ENCODE results near the gene MANEAL. TPM values are rescaled to one million over a fixed set of nuclear protein-coding genes. Genes with fewer than 3 reads are reported as not detected.

MANEAL gene
- total and polyA plus RNA-seq, 2 of the 13 experiments (the other 11 are each of a cell fraction or from before 2014, with no cell fraction given), result 20.8 to 26.4 TPM

DNA sequence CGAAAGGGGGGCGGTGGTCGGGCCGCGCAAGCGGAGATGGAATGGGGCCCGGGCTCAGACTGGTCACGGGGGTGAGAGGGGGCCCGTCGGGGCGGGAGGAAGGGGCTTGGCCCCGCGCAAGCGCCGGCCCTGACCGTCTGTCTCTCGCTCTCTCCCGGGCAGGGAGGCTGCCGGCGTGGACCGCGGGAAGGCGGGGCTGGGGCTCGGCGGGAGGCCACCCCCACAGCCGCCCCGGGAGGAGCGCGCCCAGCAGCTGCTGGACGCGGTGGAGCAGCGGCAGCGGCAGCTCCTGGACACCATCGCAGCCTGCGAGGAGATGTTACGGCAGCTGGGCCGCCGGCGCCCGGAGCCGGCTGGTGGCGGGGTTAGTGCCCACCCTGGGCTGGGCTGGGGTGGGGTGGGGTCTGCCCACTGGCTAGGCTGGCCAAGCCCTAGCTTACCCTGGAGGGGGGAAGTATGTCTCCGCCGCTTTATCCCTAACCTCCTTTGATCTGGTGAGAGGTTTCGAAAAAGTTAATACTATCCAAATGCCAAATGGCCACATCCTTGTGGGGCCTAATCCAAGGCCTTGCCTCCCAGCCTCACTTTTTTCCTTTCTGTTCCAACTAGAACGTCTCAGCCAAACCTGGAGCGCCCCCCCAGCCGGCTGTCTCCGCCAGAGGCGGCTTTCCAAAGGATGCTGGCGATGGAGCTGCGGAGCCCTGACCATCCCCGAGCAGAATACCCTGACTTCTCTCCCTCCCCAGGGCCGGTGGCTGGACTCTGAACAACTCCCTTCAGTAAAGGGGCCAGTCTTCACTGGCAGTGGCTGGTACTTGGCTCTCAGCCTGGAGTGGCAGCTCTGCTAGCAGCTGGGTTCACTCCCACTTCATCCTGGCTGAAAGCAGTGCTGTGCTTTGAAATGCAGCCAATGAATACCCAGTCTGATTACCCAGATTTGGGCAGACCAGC lies 15.0 kb downstream of the MANEAL start (continued):
- TF ChIP-seq HDAC1 (CRISPR knock-in tag; IDR thresholded peaks at IDR 0.05), result peak; percentile 19; the same call in 1 of the 2 replicates
- TF ChIP-seq DR1 (CRISPR knock-in tag; IDR thresholded peaks at IDR 0.05), result no peak
- TF ChIP-seq ZNF775 (CRISPR knock-in tag; IDR thresholded peaks at IDR 0.05; ENCODE audit: borderline replicate concordance), result no peak
- no peak for TF ChIP-seq HDAC6 (IDR thresholded peaks at IDR 0.05; ENCODE audit: low read depth, low read length)
- TF ChIP-seq ZNF644 (CRISPR knock-in tag; IDR thresholded peaks at IDR 0.05; ENCODE audit: low read depth), result no peak
- TF ChIP-seq ELF4 (CRISPR knock-in tag; IDR thresholded peaks at IDR 0.05; ENCODE audit: borderline replicate concordance), result no peak
- TF ChIP-seq RXRB (CRISPR knock-in tag; IDR thresholded peaks at IDR 0.05; ENCODE audit: borderline replicate concordance), result no peak
- no peak for TF ChIP-seq ZNF367 (CRISPR knock-in tag; IDR thresholded peaks at IDR 0.05; ENCODE audit: borderline replicate concordance)
- no peak for TF ChIP-seq NFKB2 (CRISPR knock-in tag; IDR thresholded peaks at IDR 0.05; ENCODE audit: borderline replicate concordance)
- TF ChIP-seq, protein P1, sequence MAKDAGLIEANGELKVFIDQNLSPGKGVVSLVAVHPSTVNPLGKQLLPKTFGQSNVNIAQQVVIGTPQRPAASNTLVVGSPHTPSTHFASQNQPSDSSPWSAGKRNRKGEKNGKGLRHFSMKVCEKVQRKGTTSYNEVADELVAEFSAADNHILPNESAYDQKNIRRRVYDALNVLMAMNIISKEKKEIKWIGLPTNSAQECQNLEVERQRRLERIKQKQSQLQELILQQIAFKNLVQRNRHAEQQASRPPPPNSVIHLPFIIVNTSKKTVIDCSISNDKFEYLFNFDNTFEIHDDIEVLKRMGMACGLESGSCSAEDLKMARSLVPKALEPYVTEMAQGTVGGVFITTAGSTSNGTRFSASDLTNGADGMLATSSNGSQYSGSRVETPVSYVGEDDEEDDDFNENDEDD (CRISPR knock-in tag; IDR thresholded peaks at IDR 0.05; ENCODE audit: borderline replicate concordance), result 0 out of 2 replicates have a peak, but pooled peaks have one; percentile 13
- TF ChIP-seq ZMAT3 (CRISPR knock-in tag; conservative IDR thresholded peaks at IDR 0.05), result 0 out of 2 replicates have a peak, but pooled peaks have one; percentile 23
- peak; percentile 87; the same call in 1 of the 2 replicates for TF ChIP-seq ZNF713 (CRISPR knock-in tag; IDR thresholded peaks at IDR 0.05)
- no peak for TF ChIP-seq PAF1 (CRISPR knock-in tag; IDR thresholded peaks at IDR 0.05)
- TF ChIP-seq ZNF776 (CRISPR knock-in tag; IDR thresholded peaks at IDR 0.05), result no peak
- no peak for TF ChIP-seq NR2F1 (CRISPR knock-in tag; IDR thresholded peaks at IDR 0.05)
- 0 out of 2 replicates have a peak, but pooled peaks have one; percentile 16 for TF ChIP-seq DNMT1 (CRISPR knock-in tag; IDR thresholded peaks at IDR 0.05)
- TF ChIP-seq, protein P2, sequence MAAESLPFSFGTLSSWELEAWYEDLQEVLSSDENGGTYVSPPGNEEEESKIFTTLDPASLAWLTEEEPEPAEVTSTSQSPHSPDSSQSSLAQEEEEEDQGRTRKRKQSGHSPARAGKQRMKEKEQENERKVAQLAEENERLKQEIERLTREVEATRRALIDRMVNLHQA (CRISPR knock-in tag; IDR thresholded peaks at IDR 0.05), result no peak
- TF ChIP-seq, protein P3, sequence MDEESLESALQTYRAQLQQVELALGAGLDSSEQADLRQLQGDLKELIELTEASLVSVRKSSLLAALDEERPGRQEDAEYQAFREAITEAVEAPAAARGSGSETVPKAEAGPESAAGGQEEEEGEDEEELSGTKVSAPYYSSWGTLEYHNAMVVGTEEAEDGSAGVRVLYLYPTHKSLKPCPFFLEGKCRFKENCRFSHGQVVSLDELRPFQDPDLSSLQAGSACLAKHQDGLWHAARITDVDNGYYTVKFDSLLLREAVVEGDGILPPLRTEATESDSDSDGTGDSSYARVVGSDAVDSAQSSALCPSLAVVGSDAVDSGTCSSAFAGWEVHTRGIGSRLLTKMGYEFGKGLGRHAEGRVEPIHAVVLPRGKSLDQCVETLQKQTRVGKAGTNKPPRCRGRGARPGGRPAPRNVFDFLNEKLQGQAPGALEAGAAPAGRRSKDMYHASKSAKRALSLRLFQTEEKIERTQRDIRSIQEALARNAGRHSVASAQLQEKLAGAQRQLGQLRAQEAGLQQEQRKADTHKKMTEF (CRISPR knock-in tag; IDR thresholded peaks at IDR 0.05), result peak; percentile 47; the same call in 1 of the 2 replicates
- peak; percentile 60 for TF ChIP-seq KDM2A (CRISPR knock-in tag; IDR thresholded peaks at IDR 0.05; ENCODE audit: borderline replicate concordance, low read depth)
- no peak for TF ChIP-seq HOXD1 (CRISPR knock-in tag; IDR thresholded peaks at IDR 0.05)
- no peak for TF ChIP-seq TMF1 (CRISPR knock-in tag; IDR thresholded peaks at IDR 0.05; ENCODE audit: low read depth)
- no peak for TF ChIP-seq ZFYVE20 (CRISPR knock-in tag; IDR thresholded peaks at IDR 0.05; ENCODE audit: borderline replicate concordance, low read depth)
- no peak for TF ChIP-seq GTF2F1 (IDR thresholded peaks at IDR 0.05; ENCODE audit: low read length)
- no peak for TF ChIP-seq ZNF550 (CRISPR knock-in tag; IDR thresholded peaks at IDR 0.05; ENCODE audit: borderline replicate concordance)
- TF ChIP-seq, protein P4, sequence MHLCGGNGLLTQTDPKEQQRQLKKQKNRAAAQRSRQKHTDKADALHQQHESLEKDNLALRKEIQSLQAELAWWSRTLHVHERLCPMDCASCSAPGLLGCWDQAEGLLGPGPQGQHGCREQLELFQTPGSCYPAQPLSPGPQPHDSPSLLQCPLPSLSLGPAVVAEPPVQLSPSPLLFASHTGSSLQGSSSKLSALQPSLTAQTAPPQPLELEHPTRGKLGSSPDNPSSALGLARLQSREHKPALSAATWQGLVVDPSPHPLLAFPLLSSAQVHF (CRISPR knock-in tag; IDR thresholded peaks at IDR 0.05), result no peak
- TF ChIP-seq AHR (CRISPR knock-in tag; IDR thresholded peaks at IDR 0.05), result 0 out of 2 replicates have a peak, but pooled peaks have one; percentile 44
- TF ChIP-seq ZSCAN31 (CRISPR knock-in tag; IDR thresholded peaks at IDR 0.05; ENCODE audit: low read depth), result no peak; the same call in 1 of the 2 replicates

Measured in HepG2 (cell line).